ENCODE measurements around the gene AKR7A3.

GRCh38 chr1:19268445-19268844, 20.1 kb downstream of the AKR7A3 start:
- TF ChIP-seq SUZ12 (IDR thresholded peaks at IDR 0.05; ENCODE audit: extremely low read depth, insufficient read depth, insufficient read length), result no peak
- TF ChIP-seq YY1 (IDR thresholded peaks at IDR 0.05; ENCODE audit: insufficient read depth, insufficient read length), result no peak
- TF ChIP-seq ZNF274 (IDR thresholded peaks at IDR 0.05; ENCODE audit: low read depth, low read length), result no peak
